PFSK-1 (cell line): ENCODE measurements around the gene PHF20.

Experiments
- POLR2AphosphoS5 ChIP-seq: IDR thresholded peaks from 2 replicates; pipeline ENCODE4 v1.6.1; 2012; ENCODE audit warnings: low read depth, mild to moderate bottlenecking, control low read depth, low read length, moderate library complexity
- SIN3A ChIP-seq: IDR thresholded peaks from 2 replicates; pipeline ENCODE4 v1.6.1; 2012; ENCODE audit warnings: mild to moderate bottlenecking, low read length, moderate library complexity, borderline replicate concordance; ENCODE audit not compliant: insufficient read depth
- TAF1 ChIP-seq: IDR thresholded peaks from 2 replicates; pipeline ENCODE4 v1.6.1; 2012; ENCODE audit warnings: low read length, control low read depth, borderline replicate concordance; ENCODE audit not compliant: insufficient read depth

DNA sequence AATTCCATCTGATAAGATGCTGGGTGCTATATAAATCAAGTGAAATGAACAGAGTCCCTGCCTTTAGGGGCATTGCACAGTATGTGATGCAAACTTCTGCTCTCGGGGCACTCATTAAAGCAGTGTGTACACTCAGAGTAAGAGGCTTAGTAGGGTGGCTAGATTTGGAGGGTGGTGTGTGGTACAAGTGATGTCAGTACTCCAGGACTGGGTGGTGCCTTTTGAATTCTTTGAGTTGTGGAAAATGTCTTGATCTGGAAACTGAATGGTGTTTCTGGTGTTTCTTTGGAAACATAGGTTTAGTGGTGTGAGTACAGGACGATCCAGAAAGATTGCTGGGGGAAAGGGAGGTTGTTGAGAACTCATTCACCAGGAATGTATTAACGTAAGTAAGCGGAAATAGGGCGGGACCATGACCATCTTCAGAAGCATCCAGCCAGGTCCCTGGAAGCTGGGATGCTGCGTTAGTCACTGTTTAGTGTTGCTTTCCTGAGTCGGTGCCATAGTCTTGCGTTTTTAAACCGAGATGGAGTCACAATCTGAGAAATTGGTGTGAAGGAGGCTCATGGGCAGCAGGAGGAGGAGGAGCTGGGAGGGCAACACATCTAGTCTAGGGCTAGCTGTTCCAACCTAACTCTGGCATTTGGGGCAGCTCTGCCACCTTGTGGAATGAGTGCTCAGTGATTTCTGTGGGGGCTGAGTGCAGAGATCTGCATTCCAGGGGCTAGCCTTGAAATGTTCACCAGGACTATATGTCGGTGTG lies 112.1 kb downstream of the PHF20 start:
- no peak for TF ChIP-seq POLR2AphosphoS5
- TF ChIP-seq TAF1, result no peak
- TF ChIP-seq SIN3A, result no peak
